DOHH2 (cell line): ENCODE measurements around the gene IFT81.

Experiments used
- H3F3A ChIP-seq: fragments of 200-600 bp; sonication (generic), shearing (Covaris generic); 2 replicates; pipeline ENCODE4 v1.6.0; 2016; ENCODE audit warnings: antibody characterized with exemption, mild to moderate bottlenecking; ENCODE audit not compliant: control insufficient read depth, insufficient read depth
- H3K27ac ChIP-seq: fragments of 200-600 bp; sonication (generic); 2 replicates; pipeline ENCODE4 v1.5.1; 2014; ENCODE audit warnings: low read depth, mild to moderate bottlenecking, low read length, moderate library complexity
- H3K27me3 ChIP-seq: fragments of 200-600 bp; sonication (generic); 2 replicates; pipeline ENCODE4 v1.6.1; 2014; ENCODE audit warnings: mild to moderate bottlenecking, low read length, mixed read lengths; ENCODE audit not compliant: control insufficient read depth
- H3K36me3 ChIP-seq: fragments of 200-600 bp; sonication (generic); 2 replicates; pipeline ENCODE4 v1.6.1; 2014; ENCODE audit warnings: mild to moderate bottlenecking, low read length, moderate library complexity, mixed read lengths; ENCODE audit not compliant: control insufficient read depth
- H3K4me1 ChIP-seq: fragments of 200-600 bp; sonication (generic); 2 replicates; pipeline ENCODE4 v1.6.1; 2014; ENCODE audit warnings: mild to moderate bottlenecking, low read length, mixed read lengths; ENCODE audit not compliant: control insufficient read depth
- H3K4me2 ChIP-seq: fragments of 200-600 bp; sonication (generic); 2 replicates; pipeline ENCODE4 v1.6.0; 2014; ENCODE audit warnings: mild to moderate bottlenecking, low read length, moderate library complexity
- H3K4me3 ChIP-seq: fragments of 200-600 bp; sonication (generic); 2 replicates; pipeline ENCODE4 v1.5.1; 2014; ENCODE audit warnings: mild to moderate bottlenecking, low read length, mixed read lengths
- H3K79me2 ChIP-seq: fragments of 200-600 bp; sonication (generic); 2 replicates; pipeline ENCODE4 v1.6.1; 2014; ENCODE audit warnings: mild to moderate bottlenecking, low read length, mixed read lengths; ENCODE audit not compliant: control insufficient read depth
- H3K9me2 ChIP-seq: fragments of 200-600 bp; sonication (generic); replicated peaks from 2 replicates; pipeline ENCODE4 v1.6.1; 2014; ENCODE audit warnings: mild to moderate bottlenecking, low read length, mixed read lengths; ENCODE audit not compliant: control insufficient read depth
- H3K9me3 ChIP-seq: fragments of 200-600 bp; sonication (generic); 2 replicates; pipeline ENCODE4 v1.6.1; 2014; ENCODE audit warnings: antibody characterized with exemption, low read length, mixed read lengths; ENCODE audit not compliant: control insufficient read depth, insufficient read depth
- H4K20me1 ChIP-seq: fragments of 200-600 bp; sonication (generic); 2 replicates; pipeline ENCODE4 v1.6.0; 2014; ENCODE audit warnings: low read depth, mild to moderate bottlenecking, antibody characterized with exemption, low read length, moderate library complexity; ENCODE audit not compliant: control insufficient read depth, insufficient read depth
- CTCF ChIP-seq: fragments of 200-600 bp; sonication (generic); IDR thresholded peaks from one replicate; pipeline ENCODE4 v1.5.1; 2014; ENCODE audit warnings: antibody characterized with exemption, mild to moderate bottlenecking, low read depth, low read length; ENCODE audit not compliant: poor library complexity, severe bottlenecking
- EZH2phosphoT487 ChIP-seq: fragments of 200-600 bp; sonication (generic); IDR thresholded peaks from 2 replicates; pipeline ENCODE4 v1.6.1; 2017; ENCODE audit warnings: borderline replicate concordance, mild to moderate bottlenecking, antibody characterized with exemption, low read length, moderate library complexity, mixed read lengths

Gene IFT81

GRCh38 chr12:110234331-110234751 is 110.2 kb downstream of the IFT81 start:
- TF ChIP-seq CTCF (no peak), EZH2phosphoT487 (no peak)
- no peaks in the 10 kb centered on the region for H3K79me2 ChIP-seq
- H3K27me3 ChIP-seq, result no peaks in the 10 kb centered on the region
- H3F3A ChIP-seq, result no peaks in the 10 kb centered on the region
- H3K4me3 ChIP-seq, result no peak overlapping the region
- no peaks in the 10 kb centered on the region for H3K9me3 ChIP-seq
- no peaks in the 10 kb centered on the region for H3K36me3 ChIP-seq
- peak overlapping the region; percentile 29 for H3K4me2 ChIP-seq
- no peaks in the 10 kb centered on the region for H4K20me1 ChIP-seq
- peak overlapping the region; percentile 10 for H3K27ac ChIP-seq
- peaks cover 32% of the 10 kb centered on the region for H3K4me1 ChIP-seq
- no peaks in the 10 kb centered on the region for H3K9me2 ChIP-seq

DNA sequence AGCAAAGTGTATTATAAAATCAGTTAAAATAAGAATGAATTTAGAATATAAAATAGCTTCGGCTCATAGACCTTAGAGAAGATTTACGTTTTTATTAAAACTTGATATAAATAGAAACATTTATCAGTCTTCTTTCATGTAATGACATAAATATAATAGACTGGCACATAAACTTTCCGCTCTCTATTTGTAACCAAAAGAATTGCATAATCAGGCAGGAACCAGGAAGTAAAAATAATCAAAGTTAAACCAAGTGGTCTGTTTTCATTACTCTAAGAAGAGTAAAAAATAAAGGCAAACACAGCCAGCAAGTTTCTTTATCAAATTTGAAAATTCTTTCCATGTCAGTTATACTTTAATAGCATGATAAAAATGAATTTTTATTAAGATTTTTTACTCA is 110.6 kb downstream of the IFT81 start:
- TF ChIP-seq EZH2phosphoT487 (no peak), CTCF (no peak)

DNA sequence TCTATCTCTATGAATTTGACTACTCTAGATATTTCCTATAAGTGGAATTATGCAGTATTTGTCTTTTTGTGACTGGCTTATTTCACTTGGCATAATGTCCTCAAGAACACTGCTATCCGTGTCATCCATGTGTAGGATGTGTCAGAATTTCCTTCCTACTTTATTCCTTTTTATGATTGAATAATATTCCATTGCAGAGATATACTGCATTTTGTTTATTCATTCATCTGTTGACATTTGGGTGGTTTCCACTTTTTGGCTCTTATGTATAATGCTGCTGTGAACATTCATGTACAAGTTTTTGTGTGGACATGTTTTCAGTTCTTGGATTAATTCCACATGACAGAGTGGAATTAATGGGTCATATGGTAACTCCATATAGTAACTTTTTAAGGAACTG is 111.2 kb downstream of the IFT81 start:
- TF ChIP-seq CTCF, result no peak
- no peak for TF ChIP-seq EZH2phosphoT487
- Histone ChIP-seq H3K4me1 (peaks cover 32% of the 10 kb centered on the region), H3K9me2 (no peaks in the 10 kb centered on the region), H3K4me2 (peak overlapping the region; percentile 29; the same call in 1 of the 2 replicates), H3K9me3 (no peaks in the 10 kb centered on the region), H3K4me3 (no peak overlapping the region), H3F3A (no peaks in the 10 kb centered on the region), H3K27me3 (no peaks in the 10 kb centered on the region), H4K20me1 (no peaks in the 10 kb centered on the region), H3K36me3 (no peaks in the 10 kb centered on the region), H3K79me2 (no peaks in the 10 kb centered on the region), H3K27ac (no peak overlapping the region; the same call in 1 of the 2 replicates)

More for the DNA sequence above, 110.6 kb downstream of the IFT81 start:
- H3K9me3 ChIP-seq, result no peaks in the 10 kb centered on the region
- H3K27ac ChIP-seq, result peak overlapping the region; percentile 10
- H3K4me3 ChIP-seq, result no peak overlapping the region
- peak overlapping the region; percentile 29; the same call in 1 of the 2 replicates for H3K4me2 ChIP-seq
- H4K20me1 ChIP-seq, result no peaks in the 10 kb centered on the region
- no peaks in the 10 kb centered on the region for H3K27me3 ChIP-seq
- no peaks in the 10 kb centered on the region for H3K36me3 ChIP-seq
- no peaks in the 10 kb centered on the region for H3K9me2 ChIP-seq
- peaks cover 32% of the 10 kb centered on the region for H3K4me1 ChIP-seq
- H3K79me2 ChIP-seq, result no peaks in the 10 kb centered on the region
- no peaks in the 10 kb centered on the region for H3F3A ChIP-seq
